ENCODE data around the gene HEATR5B.
"Not testable (repeated sequence)": the region's sequence is repeated elsewhere in the genome, so short reads cannot be mapped to it uniquely, and the experiment has no call there.

The HEATR5B gene

DNA sequence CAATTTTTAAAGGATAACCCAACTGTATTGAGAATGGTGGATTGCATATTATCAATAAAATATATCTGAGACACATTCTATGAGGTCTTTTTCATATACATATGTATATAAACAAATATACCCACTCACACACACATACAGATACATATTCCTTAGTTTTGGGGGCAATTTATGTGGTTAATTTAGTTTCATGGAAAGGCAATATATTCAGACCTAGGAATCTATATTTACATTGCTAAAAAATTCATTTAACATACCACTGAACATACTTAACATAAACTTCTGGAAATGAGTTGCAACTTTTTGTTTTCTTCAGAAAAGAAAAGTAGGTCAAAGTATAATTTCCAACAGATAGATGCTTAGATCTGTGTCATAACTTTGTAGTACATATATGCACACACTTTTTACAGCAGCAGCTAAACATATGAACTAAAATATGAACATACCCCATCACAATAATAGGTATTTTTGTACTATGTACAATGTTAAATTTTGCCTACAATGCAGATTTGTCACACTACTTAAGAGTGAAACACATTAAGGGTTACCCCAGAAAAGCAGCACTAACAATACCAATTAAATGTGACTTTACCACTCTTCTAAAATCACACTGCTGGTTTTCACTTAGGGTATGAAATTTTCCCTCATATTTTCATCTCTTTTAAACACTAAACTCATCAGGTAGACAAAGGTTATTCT is 23.0 kb downstream of the HEATR5B start:
- DNase-seq: no peak

DNA sequence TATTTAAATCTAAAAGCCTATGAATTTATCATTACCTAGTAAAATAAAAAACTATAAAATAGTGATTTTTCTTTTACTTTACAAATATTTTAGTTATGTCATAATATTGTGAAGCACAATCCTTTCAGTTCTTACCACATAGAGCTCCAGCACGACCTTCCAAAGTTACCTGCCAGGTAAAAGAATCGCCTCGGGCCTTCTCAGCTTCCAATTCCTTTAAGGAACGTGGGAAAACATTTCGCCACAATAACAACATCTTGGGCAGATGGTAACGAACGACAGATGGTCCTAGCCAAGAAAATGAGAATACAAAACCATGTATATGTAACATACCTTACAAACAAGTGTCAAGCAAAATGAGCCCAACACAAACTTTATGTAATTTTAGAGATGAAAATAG is 23.7 kb downstream of the HEATR5B start:
- no peak for DNase-seq

GRCh38 chr2:37059841-37060240 is 24.3 kb downstream of the HEATR5B start:
- DNase-seq: no peak

- DNase-seq: no peak
These were observed 31.4 kb downstream of the HEATR5B start for GRCh38 chr2:37052600-37053332.

DNA sequence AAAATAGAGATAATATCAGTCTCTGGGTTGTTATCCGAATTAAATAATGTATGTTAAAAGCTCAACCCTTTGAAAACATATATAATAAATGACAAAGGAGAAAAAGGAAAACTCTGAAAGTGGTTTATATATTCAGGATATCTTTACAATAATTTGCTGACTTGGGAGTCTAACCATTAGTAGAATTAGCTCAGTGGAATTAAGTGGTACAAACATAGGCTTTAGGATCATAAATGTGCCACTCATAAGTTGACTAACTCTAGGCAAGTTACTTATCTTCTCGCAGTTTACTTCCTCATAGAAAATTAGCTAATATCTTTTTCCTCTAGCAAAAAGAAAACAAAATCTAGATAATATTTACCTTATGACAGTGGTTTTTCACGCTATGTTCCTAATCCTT is 44.6 kb downstream of the HEATR5B start:
- no peak for DNase-seq

GRCh38 chr2:37037771-37038170 is 46.4 kb downstream of the HEATR5B start:
- no peak for DNase-seq

- no peak for DNase-seq
These were observed 54.4 kb downstream of the HEATR5B start for GRCh38 chr2:37029758-37030157.

DNA sequence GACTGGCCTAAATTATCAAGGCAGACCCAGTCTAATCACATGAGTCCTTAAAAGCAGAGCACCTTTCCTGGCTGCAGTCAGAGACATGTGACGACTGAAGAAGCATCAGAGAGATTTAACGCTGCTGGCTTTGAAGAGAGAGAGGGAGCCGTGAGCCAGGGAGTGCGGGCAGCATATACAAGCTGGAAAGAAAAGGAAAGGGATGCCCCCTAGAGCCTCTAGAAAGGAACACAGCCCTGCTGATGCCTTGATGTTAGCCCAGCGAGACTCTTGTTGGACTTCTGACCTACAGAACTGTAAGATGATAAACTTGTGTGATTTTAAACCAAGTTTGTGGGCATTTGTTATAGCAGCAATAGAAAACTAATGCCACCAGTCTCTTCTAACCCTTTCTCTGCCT is 58.1 kb downstream of the HEATR5B start:
- no peak for DNase-seq

GRCh38 chr2:37020887-37021796 is 63.0 kb downstream of the HEATR5B start:
- DNase-seq: no peak

GRCh38 chr2:37020212-37020886 is 63.8 kb downstream of the HEATR5B start:
- DNase-seq: no peak

GRCh38 chr2:37013315-37013641 is 70.9 kb downstream of the HEATR5B start:
- DNase-seq: no peak

- DNase-seq: no peak
These were observed 73.0 kb downstream of the HEATR5B start for GRCh38 chr2:37011130-37011529.

DNA sequence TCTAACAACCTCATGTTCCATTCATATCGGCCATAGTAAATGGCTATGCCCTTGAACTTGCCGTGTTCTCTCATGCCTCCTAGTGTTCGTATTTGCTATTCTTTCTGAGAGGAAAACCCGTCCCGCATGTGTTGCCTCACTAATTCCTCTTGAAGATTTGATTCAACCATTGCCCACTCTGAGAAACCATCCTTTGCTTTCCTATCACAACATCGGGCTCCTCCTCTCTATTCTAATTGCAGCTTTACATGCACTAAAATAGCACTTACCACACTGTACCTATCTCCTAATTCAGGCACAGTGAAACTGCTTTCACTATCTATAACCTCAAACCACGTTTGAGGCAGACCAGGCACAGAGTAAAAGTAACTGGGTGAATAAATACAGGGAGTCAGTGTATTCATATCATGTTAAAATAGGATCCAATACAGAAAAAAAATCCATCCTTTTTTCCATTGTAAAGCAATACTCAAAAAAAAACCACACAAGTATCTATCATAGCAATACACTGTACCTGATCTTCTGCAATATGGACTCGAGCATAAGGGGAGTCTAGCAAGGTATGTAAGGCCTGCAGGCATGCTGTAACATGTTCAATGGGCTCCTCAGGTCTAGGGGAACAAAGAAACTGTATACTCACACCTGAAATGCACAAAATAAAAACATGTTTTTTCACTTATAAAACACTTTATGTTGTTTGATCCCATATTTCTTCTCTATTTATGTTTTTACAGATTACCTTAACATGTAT is 78.9 kb downstream of the HEATR5B start:
- peak in 1 of 2 donors; percentile 57 for DNase-seq

- no peak for DNase-seq
These were observed 83.1 kb downstream of the HEATR5B start for GRCh38 chr2:37000988-37001556.

GRCh38 chr2:37000318-37000717 is 83.9 kb downstream of the HEATR5B start:
- no peak for DNase-seq

DNA sequence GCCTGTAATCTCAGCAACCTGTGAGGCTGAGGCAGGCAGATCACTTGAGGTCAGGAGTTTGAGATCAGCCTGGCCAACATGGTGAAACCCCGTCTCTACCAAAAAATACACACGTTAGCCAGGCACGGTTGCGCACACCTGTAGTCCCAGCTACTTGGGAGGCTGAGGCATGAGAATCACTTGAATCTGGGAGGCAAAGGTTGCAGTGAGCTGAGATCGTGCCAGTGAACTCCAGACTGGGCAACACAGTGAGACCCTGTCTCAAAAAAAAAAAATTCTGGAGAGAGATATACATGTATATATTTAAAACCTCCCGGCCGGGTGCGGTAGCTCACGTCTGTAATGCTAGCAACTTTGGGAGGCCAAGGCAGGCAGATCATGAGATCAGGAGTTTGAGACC is 84.8 kb downstream of the HEATR5B start:
- not testable (repeated sequence) for DNase-seq

DNA sequence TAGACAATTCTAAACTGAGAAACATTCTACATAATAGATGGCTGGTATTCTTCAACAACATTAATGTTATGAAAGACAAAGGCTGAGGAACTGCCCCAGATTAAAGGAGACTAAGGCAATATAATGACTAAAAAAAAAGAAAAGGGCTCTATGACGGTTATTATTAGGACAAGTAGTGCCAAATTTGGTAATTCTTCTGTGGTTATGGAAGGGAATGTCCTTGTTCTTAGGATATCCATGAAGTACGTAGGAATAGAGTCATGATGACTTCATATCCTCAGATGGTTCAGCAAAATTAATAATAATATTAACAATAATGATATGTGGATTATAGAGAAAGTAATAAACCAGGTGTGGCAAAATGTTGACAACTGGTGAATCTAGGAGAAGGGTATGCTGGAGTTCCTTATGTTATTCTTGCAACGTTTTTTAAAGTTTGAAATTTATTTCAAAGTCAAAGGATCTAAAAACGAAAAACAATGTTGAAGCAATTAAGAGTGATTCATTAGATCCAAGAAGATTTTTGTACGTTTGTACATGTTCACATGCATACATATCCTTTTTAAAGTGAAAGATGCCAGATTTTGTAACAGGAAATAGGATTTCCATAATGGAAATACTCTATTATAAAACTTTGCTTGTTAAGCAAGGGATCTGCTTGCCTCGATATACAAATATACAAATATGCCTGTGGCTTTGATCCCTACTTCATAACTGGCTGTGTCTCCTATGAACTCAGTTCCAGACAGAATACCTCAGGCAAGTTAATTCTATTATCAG is 90.1 kb downstream of the HEATR5B start:
- DNase-seq: no peak

GRCh38 chr2:36988008-36988407 is 96.2 kb downstream of the HEATR5B start:
- DNase-seq: no peak

- DNase-seq: no peak
These were observed 101.7 kb downstream of the HEATR5B start for GRCh38 chr2:36982467-36982866.

DNA sequence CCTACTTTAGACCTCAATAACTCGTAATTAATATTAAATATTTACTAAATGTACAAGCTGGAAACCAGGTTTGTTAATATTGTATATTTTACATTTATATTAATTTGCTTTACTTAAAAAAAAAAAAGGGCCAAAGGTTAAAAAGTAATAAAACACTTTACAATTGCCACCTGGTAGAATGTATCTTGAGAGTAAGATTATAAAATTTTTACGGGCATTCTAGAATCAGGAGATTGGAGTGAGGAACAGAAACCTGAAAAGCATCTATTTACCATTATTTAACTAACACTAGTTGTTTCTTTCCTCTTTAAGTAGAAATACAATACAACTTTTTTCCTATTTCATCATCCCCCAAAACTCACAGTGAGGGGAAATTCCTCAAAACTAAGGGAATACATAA is 102.3 kb downstream of the HEATR5B start:
- no peak for DNase-seq

DNA sequence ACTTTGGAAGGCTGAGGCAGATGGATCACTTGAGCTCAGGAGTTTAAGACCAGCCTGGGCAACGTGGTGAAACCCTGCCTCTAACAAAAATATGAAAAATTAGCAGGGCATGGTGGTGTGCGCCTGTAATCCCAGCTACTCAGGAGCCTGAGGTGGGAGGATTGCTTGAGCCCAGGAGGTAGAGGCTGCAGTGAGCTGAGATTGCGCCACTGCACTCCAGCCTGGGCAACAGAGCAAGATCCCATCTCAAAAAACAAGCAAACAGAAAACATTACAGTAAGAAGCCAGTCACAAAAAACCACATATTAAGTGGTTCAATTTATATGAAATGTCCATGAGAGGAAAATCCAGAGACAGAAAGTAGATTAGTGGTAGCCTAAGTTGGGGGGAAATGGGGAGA is 105.2 kb downstream of the HEATR5B start:
- not testable (repeated sequence) for DNase-seq
